ENCODE measurements around the gene SP2. TPM values are rescaled to one million over a fixed set of nuclear protein-coding genes. Genes with fewer than 3 reads are reported as not detected.
A peak's percentile ranks its signal among the peaks of the same experiment; 100 is the strongest.

Gene SP2
- total and polyA plus RNA-seq, 10 donors, result 4.5 to 22.6 (median 15.1) TPM

DNA sequence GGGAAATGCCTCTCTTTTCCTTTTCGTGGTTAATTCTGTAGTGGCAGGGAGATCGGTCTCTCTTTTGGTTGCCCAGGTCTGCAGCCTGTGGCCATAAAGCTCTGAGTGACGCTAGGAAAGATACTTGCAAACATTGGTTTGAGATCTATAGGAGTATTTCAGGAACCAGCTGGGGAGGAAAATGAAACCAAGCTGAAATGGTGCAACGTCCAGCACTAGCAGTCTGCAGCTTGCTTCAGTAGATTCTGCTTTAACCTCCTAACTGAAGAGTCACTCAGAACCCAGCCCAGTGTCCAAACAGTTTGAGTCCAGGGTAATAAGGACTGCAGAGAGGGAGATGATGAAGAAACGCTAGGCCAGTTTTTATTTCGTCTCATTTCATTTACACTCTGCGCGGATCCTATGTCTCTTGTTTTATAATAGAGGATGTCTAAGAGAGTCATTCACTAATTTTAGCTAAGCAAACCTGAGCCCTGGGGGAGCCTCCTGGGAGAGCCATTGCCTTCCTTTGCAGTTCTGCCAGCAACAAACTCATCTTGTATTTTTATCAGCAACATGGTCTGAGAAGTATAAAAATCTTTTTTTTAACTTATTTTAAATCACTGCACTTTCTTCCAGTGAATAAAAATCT lies 12.0 kb downstream of the SP2 start:
- TF ChIP-seq, protein P1, sequence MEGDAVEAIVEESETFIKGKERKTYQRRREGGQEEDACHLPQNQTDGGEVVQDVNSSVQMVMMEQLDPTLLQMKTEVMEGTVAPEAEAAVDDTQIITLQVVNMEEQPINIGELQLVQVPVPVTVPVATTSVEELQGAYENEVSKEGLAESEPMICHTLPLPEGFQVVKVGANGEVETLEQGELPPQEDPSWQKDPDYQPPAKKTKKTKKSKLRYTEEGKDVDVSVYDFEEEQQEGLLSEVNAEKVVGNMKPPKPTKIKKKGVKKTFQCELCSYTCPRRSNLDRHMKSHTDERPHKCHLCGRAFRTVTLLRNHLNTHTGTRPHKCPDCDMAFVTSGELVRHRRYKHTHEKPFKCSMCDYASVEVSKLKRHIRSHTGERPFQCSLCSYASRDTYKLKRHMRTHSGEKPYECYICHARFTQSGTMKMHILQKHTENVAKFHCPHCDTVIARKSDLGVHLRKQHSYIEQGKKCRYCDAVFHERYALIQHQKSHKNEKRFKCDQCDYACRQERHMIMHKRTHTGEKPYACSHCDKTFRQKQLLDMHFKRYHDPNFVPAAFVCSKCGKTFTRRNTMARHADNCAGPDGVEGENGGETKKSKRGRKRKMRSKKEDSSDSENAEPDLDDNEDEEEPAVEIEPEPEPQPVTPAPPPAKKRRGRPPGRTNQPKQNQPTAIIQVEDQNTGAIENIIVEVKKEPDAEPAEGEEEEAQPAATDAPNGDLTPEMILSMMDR (IDR thresholded peaks at IDR 0.05 in 8 of 11, conservative IDR thresholded peaks at IDR 0.05 in 3 of 11), result no peak
- TF ChIP-seq POLR2AphosphoS5 (IDR thresholded peaks at IDR 0.05), result no peak
- no peak for TF ChIP-seq POLR2A (IDR thresholded peaks at IDR 0.05)
- Histone ChIP-seq H3K27me3 (replicated peaks in 1 of 7) (no peaks in the 10 kb centered on the region), H3K9me3 (no peaks in the 10 kb centered on the region), H3K4me3 (no peak overlapping the region), H3K27ac (peak overlapping the region in 2 of 8 donors; percentile 34 to 43), H3K4me1 (peaks cover 0 to 52% (median 26%) of the 10 kb centered on the region in 6 donors), H3K36me3 (peaks cover 0 to 74% (median 2%) of the 10 kb centered on the region in 6 donors)
- DNase-seq, result no peak
- 53 to 61% (median 59%) methylated on average over 8 of the region's 8 CpGs for WGBS, 5 donors
- intact Hi-C loops (cut with DNase I; ENCODE audit: low total_unique reads), result no loop called here

DNA sequence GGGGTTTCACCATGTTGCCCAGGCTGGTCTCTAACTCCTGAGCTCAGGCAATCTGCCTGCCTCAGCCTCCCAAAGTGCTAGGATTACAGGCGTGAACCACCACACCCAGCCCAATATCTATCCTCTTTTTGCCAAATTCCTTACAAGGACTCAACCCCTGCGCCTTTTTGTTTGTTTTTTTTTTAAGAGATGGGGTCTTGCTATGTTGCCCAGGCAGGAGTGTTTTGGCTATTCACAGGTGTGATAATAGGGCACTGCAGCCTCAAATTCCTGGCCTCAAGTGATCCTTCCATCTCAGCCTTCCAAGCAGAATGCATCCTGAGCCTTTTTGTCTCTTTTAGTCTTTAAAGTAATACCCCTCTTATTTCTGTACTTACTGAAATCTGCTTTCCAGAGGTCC lies 17.0 kb downstream of the SP2 start:
- H3K27me3 ChIP-seq (replicated peaks in 1 of 7), result no peaks in the 10 kb centered on the region
- no peaks in the 10 kb centered on the region for H3K9me3 ChIP-seq
- H3K36me3 ChIP-seq, result peaks cover 0 to 79% (median 22%) of the 10 kb centered on the region in 6 donors
- TF ChIP-seq POLR2AphosphoS5 (IDR thresholded peaks at IDR 0.05) (no peak), POLR2A (IDR thresholded peaks at IDR 0.05) (no peak)
- TF ChIP-seq, protein P1 (IDR thresholded peaks at IDR 0.05 in 8 of 11, conservative IDR thresholded peaks at IDR 0.05 in 3 of 11), result no peak
- intact Hi-C loops (cut with DNase I; ENCODE audit: low total_unique reads), result no loop called here
- DNase-seq, result no peak
- H3K27ac ChIP-seq, result no peak overlapping the region
- WGBS, 5 donors, result 88 to 95% (median 93%) methylated on average over 2 of the region's 2 CpGs
- no peak overlapping the region for H3K4me3 ChIP-seq
- peaks cover 0 to 21% (median 6%) of the 10 kb centered on the region in 6 donors for H3K4me1 ChIP-seq

DNA sequence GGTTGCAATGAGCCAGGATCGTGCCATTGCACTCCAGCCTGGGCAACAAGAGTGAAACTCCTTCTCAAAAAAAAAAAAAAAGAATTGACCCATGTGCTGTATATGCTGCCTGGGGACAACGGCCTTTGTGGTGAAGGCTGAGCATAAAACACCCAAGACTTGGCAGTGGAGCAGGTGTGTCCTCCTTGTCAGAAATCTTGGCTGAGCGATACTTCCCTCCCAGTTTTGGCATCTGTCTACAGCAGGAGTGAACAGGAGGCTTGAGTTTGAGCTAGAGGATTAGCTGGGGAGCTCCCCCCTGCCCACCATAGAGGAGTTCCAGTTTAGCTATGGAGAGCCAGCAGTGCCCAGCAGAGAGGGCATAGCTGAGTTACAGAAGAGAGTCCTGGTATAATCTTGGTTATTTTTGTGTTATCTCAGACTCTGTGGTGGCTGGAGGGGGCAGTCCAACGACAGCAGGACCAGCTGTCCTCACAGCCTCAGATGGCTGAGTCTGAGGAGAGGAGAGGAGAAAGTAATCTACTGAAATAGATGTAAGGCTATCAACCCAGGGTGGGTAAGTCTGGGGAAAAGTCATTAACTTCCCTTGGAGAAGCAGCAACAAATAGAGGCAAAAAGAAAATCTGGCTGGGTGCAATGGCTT lies 18.4 kb downstream of the SP2 start:
- intact Hi-C loops (cut with DNase I; ENCODE audit: low total_unique reads), result no loop called here

More for the DNA sequence above, 18.4 kb downstream of the SP2 start:
- no peak for TF ChIP-seq POLR2AphosphoS5 (IDR thresholded peaks at IDR 0.05)
- TF ChIP-seq POLR2A (IDR thresholded peaks at IDR 0.05), result no peak
- TF ChIP-seq, protein P1 (IDR thresholded peaks at IDR 0.05 in 8 of 11, conservative IDR thresholded peaks at IDR 0.05 in 3 of 11), result no peak
- no peak for DNase-seq
- H3K27me3 ChIP-seq (replicated peaks in 1 of 7), result no peaks in the 10 kb centered on the region
- H3K4me3 ChIP-seq, result no peak overlapping the region
- 55 to 69% (median 64%) methylated on average over 4 of the region's 4 CpGs for WGBS, 5 donors
- H3K36me3 ChIP-seq, result peaks cover 0 to 78% (median 22%) of the 10 kb centered on the region in 6 donors
- H3K9me3 ChIP-seq, result no peaks in the 10 kb centered on the region
- H3K27ac ChIP-seq, result no peak overlapping the region
- peaks cover 0 to 16% (median 6%) of the 10 kb centered on the region in 6 donors for H3K4me1 ChIP-seq

Measured in spleen (tissue), 11 donors.